Muscle layer of colon (tissue), 2 donors: Measurements from ENCODE around the gene GRIA4.

Experiments used
- H3K27ac ChIP-seq: one replicate; pipeline ENCODE4 v1.7.0; 2013; ENCODE audit warnings: low read depth, mild to moderate bottlenecking, low read length, moderate library complexity
- H3K27me3 ChIP-seq, 2 donors: one replicate each; pipeline ENCODE4 v1.7.0; 2013; ENCODE audit warnings: low read length in 2 of 2, mild to moderate bottlenecking in 2 of 2; ENCODE audit not compliant: insufficient read depth in 2 of 2, control insufficient read depth in 1 of 2
- H3K36me3 ChIP-seq: one replicate; pipeline ENCODE4 v1.7.0; 2013; ENCODE audit warnings: mild to moderate bottlenecking, low read length; ENCODE audit not compliant: insufficient read depth
- H3K4me1 ChIP-seq: one replicate; pipeline ENCODE4 v1.7.0; 2013; ENCODE audit warnings: mild to moderate bottlenecking, low read length; ENCODE audit not compliant: insufficient read depth
- H3K4me3 ChIP-seq, 2 donors: one replicate each; pipeline ENCODE4 v1.7.0; 2013; ENCODE audit warnings: low read length in 2 of 2, low read depth in 1 of 2, mild to moderate bottlenecking in 1 of 2, moderate library complexity in 1 of 2
- H3K9ac ChIP-seq: one replicate; pipeline ENCODE4 v1.7.0; 2013; ENCODE audit warnings: low read length
- H3K9me3 ChIP-seq: one replicate; pipeline ENCODE4 v1.7.0; 2013; ENCODE audit warnings: mild to moderate bottlenecking, low read length
- donor health status: abdominal sarcoma.
- donor health status: Adenocarcinoma of cecum.

GRIA4 gene

DNA sequence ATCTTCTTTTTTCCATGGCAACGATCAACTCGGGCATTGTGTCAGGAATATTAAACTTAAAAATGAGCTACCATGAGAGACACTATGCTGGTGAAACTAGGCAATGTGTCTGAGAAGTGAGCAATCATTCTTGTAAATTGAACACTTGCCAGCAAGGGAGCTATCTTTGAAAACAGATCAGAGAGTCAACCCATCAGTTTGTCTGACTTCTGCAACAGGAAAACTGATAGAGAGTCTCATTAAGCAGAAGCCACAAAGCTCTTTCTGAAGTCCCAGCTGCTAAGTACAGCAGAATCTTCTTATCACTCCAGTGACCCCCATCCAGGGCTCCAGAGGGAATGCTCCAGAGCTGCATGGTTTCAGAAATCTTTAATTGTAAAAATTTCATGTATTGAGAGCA lies 297.4 kb downstream of the GRIA4 start:
- H3K4me1 ChIP-seq, result no peaks in the 10 kb centered on the region
- H3K27me3 ChIP-seq, result no peaks in the 10 kb centered on the region
- no peaks in the 10 kb centered on the region for H3K9me3 ChIP-seq
- no peak overlapping the region for H3K4me3 ChIP-seq
- no peak overlapping the region for H3K9ac ChIP-seq
- H3K27ac ChIP-seq, result no peak overlapping the region
- H3K36me3 ChIP-seq, result no peaks in the 10 kb centered on the region

GRCh38 chr11:105910095-105910715 lies 300.3 kb downstream of the GRIA4 start:
- H3K4me3 ChIP-seq, result no peak overlapping the region
- no peak overlapping the region for H3K9ac ChIP-seq
- H3K27me3 ChIP-seq, result no peaks in the 10 kb centered on the region
- no peak overlapping the region for H3K27ac ChIP-seq
- no peaks in the 10 kb centered on the region for H3K9me3 ChIP-seq
- no peaks in the 10 kb centered on the region for H3K36me3 ChIP-seq
- H3K4me1 ChIP-seq, result no peaks in the 10 kb centered on the region

DNA sequence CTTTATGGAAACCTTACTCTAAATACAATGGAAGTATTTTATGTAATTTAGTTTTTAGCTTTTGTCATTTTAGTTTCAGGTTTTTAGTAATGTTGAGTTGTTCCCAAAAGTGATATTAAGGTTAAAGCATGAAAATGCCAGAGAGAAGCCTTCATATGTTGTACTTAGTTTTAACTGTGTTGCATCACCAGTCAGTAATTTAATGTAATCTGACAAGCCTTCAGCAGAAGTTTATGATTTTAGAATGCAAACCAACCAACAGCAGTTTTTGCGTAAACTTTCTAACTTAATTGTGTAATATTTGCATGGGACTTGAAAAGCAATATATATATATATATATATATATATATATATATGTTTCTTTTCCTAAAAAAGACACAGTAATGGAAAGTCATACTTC lies 301.6 kb downstream of the GRIA4 start:
- Histone ChIP-seq H3K4me3 (no peak overlapping the region), H3K36me3 (no peaks in the 10 kb centered on the region), H3K9ac (no peak overlapping the region), H3K4me1 (no peaks in the 10 kb centered on the region), H3K9me3 (no peaks in the 10 kb centered on the region), H3K27ac (no peak overlapping the region), H3K27me3 (no peaks in the 10 kb centered on the region)

- no peaks in the 10 kb centered on the region for H3K4me1 ChIP-seq
- no peak overlapping the region for H3K9ac ChIP-seq
- H3K27ac ChIP-seq, result no peak overlapping the region
- H3K9me3 ChIP-seq, result no peaks in the 10 kb centered on the region
- H3K27me3 ChIP-seq, result no peaks in the 10 kb centered on the region
- H3K4me3 ChIP-seq, result no peak overlapping the region
- no peaks in the 10 kb centered on the region for H3K36me3 ChIP-seq
Measured at GRCh38 chr11:105912666-105913065, 302.8 kb downstream of the GRIA4 start.

DNA sequence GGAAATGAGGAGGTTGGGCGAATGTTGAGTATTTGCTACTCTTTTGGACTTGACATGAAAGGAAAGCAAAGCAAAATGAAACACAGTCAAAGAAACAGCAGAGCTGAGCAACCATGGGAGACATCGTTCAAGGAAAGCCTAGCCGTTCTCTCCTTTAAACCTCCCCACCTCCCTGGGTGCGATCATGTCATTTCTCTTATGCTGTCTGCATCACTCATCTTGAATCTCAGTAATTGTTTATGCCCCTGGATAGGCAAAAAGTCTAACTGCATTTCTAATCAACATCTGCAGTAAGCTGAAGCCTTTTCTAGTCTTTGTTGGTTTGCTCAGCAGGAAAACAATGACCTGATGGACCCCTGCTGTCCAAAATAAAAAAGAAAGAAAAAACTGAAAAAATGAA lies 305.1 kb downstream of the GRIA4 start:
- Histone ChIP-seq H3K4me1 (no peaks in the 10 kb centered on the region), H3K27me3 (no peaks in the 10 kb centered on the region), H3K9me3 (no peaks in the 10 kb centered on the region), H3K4me3 (no peak overlapping the region), H3K36me3 (no peaks in the 10 kb centered on the region), H3K9ac (no peak overlapping the region), H3K27ac (no peak overlapping the region)

DNA sequence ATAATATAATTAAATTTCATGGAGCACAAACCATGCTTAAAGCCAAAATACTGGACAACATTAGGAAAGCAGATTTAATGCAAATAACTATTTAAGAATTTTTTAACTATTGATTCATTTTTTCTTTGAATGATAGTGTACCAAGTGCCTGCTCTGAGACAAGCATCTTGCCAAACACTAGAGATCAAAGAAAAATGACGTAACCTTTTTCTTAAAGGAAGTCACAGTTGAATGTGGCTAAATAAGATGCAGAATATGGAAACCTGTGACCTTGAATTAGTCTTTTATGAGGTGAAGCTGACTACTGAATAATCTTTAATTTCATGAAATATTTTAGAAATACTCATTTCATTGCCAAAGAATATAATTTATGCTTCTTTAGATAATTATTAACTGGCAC lies 308.2 kb downstream of the GRIA4 start:
- Histone ChIP-seq H3K9ac (no peak overlapping the region), H3K4me1 (no peaks in the 10 kb centered on the region), H3K27ac (no peak overlapping the region), H3K27me3 (no peaks in the 10 kb centered on the region), H3K9me3 (no peaks in the 10 kb centered on the region), H3K36me3 (no peaks in the 10 kb centered on the region), H3K4me3 (no peak overlapping the region)

DNA sequence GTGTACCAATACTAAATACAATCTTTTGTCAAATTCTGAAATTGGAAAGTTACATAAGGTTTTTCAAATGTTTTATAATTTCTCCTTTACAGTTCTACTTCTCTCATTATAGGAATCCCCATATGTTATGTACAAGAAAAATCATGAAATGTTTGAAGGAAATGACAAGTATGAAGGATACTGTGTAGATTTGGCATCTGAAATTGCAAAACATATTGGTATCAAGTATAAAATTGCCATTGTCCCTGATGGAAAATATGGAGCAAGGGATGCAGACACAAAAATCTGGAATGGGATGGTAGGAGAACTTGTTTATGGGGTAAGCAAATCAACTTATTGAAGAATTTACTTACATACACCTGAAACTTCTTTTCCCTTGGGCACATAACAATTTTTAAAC lies 308.7 kb downstream of the GRIA4 start:
- no peaks in the 10 kb centered on the region for H3K4me1 ChIP-seq
- H3K9me3 ChIP-seq, result no peaks in the 10 kb centered on the region
- no peaks in the 10 kb centered on the region for H3K27me3 ChIP-seq
- no peaks in the 10 kb centered on the region for H3K36me3 ChIP-seq
- H3K27ac ChIP-seq, result no peak overlapping the region
- H3K4me3 ChIP-seq, result no peak overlapping the region
- no peak overlapping the region for H3K9ac ChIP-seq

DNA sequence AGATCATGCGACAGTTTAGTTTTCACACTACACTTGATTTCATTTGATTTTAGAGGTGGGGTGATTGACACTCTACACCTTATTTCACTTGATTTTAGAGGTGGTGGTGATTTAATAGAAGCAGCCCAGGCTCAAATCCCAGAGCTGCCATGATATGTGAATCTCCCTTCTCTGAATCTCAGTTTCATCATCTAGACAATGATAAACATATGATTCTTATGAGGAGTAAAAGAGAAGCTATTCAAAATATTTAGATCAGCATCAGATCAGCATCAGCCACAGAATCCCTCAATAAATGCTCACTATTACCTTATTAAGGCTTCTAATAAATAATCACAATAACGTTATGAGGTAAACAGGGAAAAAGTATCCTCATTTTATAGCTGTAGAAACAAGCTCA lies 313.4 kb downstream of the GRIA4 start:
- H3K4me3 ChIP-seq, result no peak overlapping the region
- H3K9ac ChIP-seq, result no peak overlapping the region
- H3K27me3 ChIP-seq, result no peaks in the 10 kb centered on the region
- no peaks in the 10 kb centered on the region for H3K9me3 ChIP-seq
- no peak overlapping the region for H3K27ac ChIP-seq
- no peaks in the 10 kb centered on the region for H3K4me1 ChIP-seq
- no peaks in the 10 kb centered on the region for H3K36me3 ChIP-seq

GRCh38 chr11:105923807-105924206 lies 313.9 kb downstream of the GRIA4 start:
- no peaks in the 10 kb centered on the region for H3K4me1 ChIP-seq
- H3K9me3 ChIP-seq, result no peaks in the 10 kb centered on the region
- no peaks in the 10 kb centered on the region for H3K27me3 ChIP-seq
- no peak overlapping the region for H3K27ac ChIP-seq
- H3K9ac ChIP-seq, result no peak overlapping the region
- H3K4me3 ChIP-seq, result no peak overlapping the region
- no peaks in the 10 kb centered on the region for H3K36me3 ChIP-seq

DNA sequence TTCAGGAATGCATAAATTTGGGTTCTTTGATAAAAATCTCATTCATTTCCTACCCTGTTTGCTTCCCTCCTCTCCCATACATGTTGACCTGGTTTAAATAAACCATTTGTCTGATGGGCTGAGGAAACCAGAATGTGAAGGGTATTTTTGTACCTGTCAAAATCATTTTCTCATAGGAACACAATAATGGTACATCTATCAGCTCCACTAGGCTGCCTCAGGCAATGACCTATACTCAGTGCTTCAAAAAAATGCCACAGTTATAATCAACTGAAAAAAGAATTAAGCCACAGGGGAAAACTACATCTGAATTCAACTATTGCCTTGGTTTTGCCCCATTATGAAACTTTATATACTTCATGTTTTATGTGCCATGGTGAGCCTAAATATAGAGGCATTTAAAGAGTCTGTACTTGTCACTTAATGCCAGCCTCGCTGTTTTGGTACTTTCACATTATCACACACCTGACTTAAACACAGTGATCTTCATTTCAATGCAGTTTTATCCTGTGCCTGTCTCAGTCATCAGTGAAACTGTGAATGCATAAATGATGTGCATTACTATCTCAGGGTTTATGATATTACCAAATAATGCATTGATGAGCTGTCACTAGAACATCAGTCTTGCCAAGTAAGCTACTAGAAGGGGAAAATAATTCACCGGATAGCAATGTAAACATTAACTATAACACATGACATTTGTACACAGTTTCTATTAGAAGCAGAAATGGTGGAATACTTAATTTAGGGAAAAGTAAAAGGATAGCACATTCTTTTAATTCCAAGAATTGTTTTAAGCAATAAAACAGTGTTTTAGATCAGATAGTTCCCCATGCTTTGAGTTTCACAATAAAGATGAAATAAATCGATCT lies 319.4 kb downstream of the GRIA4 start:
- H3K27ac ChIP-seq, result no peak overlapping the region
- no peaks in the 10 kb centered on the region for H3K36me3 ChIP-seq
- H3K9ac ChIP-seq, result no peak overlapping the region
- H3K27me3 ChIP-seq, result no peaks in the 10 kb centered on the region
- H3K4me3 ChIP-seq, result no peak overlapping the region
- H3K4me1 ChIP-seq, result no peaks in the 10 kb centered on the region
- H3K9me3 ChIP-seq, result no peaks in the 10 kb centered on the region

- H3K27me3 ChIP-seq, result no peaks in the 10 kb centered on the region
- H3K36me3 ChIP-seq, result no peaks in the 10 kb centered on the region
- no peak overlapping the region for H3K4me3 ChIP-seq
- no peak overlapping the region for H3K27ac ChIP-seq
- H3K4me1 ChIP-seq, result no peaks in the 10 kb centered on the region
- H3K9me3 ChIP-seq, result no peaks in the 10 kb centered on the region
- no peak overlapping the region for H3K9ac ChIP-seq
Measured at GRCh38 chr11:105933695-105934094, 323.8 kb downstream of the GRIA4 start.

DNA sequence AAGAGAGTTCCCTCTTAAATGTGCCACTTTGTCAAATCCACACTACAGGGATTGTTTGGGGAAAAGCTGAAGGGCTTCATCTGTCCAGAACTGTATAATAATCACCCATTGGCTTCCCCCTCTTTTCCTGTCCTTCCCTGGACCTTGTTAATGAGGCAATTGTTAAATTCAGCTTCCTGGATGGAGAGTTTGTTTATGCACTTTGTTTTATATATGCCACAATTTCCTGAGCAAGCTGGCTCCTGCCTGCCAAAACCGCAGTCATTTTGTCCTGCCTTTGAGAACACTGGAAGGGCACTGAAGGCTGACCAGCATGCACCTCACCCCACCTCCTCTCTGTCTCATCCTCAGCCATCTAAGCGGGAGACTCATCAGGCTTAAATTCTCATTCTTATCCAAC lies 325.9 kb downstream of the GRIA4 start:
- no peaks in the 10 kb centered on the region for H3K36me3 ChIP-seq
- H3K4me3 ChIP-seq, result no peak overlapping the region
- no peaks in the 10 kb centered on the region for H3K27me3 ChIP-seq
- no peaks in the 10 kb centered on the region for H3K9me3 ChIP-seq
- no peak overlapping the region for H3K9ac ChIP-seq
- no peak overlapping the region for H3K27ac ChIP-seq
- H3K4me1 ChIP-seq, result no peaks in the 10 kb centered on the region
